ENCODE measurements around the gene MAN1B1.

DNA sequence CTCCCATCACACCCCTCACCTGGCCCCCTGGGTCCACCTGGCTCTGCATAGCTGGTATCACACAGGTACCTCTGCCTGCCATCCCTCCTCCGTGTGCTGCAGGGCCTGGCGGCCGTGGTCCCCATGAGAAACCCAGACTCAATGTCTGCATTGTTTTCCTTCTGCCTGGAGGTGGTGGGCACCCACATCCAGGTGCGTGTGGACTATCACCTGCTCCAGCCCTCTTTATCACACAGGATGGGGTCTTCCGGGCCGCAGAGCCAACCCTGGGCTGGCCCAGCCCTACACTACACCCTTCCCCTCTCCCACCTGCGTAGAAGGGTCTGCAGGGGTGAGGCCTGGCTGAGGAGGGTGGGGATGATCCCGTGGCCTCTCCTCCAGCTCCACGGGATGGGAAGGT, 47.9 kb upstream of the MAN1B1 start:
- TF ChIP-seq, protein P1, sequence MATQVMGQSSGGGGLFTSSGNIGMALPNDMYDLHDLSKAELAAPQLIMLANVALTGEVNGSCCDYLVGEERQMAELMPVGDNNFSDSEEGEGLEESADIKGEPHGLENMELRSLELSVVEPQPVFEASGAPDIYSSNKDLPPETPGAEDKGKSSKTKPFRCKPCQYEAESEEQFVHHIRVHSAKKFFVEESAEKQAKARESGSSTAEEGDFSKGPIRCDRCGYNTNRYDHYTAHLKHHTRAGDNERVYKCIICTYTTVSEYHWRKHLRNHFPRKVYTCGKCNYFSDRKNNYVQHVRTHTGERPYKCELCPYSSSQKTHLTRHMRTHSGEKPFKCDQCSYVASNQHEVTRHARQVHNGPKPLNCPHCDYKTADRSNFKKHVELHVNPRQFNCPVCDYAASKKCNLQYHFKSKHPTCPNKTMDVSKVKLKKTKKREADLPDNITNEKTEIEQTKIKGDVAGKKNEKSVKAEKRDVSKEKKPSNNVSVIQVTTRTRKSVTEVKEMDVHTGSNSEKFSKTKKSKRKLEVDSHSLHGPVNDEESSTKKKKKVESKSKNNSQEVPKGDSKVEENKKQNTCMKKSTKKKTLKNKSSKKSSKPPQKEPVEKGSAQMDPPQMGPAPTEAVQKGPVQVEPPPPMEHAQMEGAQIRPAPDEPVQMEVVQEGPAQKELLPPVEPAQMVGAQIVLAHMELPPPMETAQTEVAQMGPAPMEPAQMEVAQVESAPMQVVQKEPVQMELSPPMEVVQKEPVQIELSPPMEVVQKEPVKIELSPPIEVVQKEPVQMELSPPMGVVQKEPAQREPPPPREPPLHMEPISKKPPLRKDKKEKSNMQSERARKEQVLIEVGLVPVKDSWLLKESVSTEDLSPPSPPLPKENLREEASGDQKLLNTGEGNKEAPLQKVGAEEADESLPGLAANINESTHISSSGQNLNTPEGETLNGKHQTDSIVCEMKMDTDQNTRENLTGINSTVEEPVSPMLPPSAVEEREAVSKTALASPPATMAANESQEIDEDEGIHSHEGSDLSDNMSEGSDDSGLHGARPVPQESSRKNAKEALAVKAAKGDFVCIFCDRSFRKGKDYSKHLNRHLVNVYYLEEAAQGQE (IDR thresholded peaks at IDR 0.05; ENCODE audit: low read depth) = no peak
- TF ChIP-seq YY1 (IDR thresholded peaks at IDR 0.05; ENCODE audit: low read depth) (no peak), MAX (IDR thresholded peaks at IDR 0.05) (no peak), CEBPB (IDR thresholded peaks at IDR 0.05) (no peak), TCF12 (IDR thresholded peaks at IDR 0.05; ENCODE audit: low read depth) (no peak), TEAD4 (IDR thresholded peaks at IDR 0.05) (no peak), RAD21 (IDR thresholded peaks at IDR 0.05; ENCODE audit: low read depth) (no peak), EP300 (IDR thresholded peaks at IDR 0.05; ENCODE audit: borderline replicate concordance) (no peak)

Data from Ishikawa (cell line).